Measurements from ENCODE around the gene TBX19. TPM values are rescaled to one million over a fixed set of nuclear protein-coding genes. Genes with fewer than 3 reads are reported as not detected.

Gene TBX19
- total RNA-seq, 1 experiment from 2014 or later = 3.0 TPM

DNA sequence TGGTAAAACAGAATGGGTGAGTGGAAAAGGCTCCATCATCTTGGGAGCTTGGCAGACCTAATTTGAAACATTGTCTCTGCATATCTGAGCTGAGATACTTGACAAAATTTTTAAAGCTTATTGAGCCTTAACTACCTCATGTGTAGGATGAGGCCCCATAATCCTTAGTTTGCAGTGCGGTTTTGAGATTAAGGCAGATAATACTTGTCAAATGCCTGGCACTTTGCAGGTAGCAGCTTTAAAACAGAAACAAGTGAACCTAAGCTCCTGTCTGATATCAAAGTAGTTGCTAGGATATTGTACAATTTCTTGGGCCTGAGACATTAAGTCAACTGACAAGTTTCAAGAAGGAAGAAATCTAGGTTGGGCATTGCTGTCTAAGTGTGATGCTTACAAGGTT is 65.3 kb downstream of the TBX19 start:
- no peaks in the 10 kb centered on the region for H3K79me2 ChIP-seq (ENCODE audit: insufficient read depth, low read length)
- no peak overlapping the region for H3K4me3 ChIP-seq (replicated peaks in 1 of 2; ENCODE audit: low read depth in 1 of 2, low read length in 2 of 2)
- no peaks in the 10 kb centered on the region for H3K9me2 ChIP-seq (ENCODE audit: insufficient read depth)
- no peak overlapping the region for H3K9ac ChIP-seq (ENCODE audit: low read length)
- no peak for TF ChIP-seq EZH2phosphoT487 (IDR thresholded peaks at IDR 0.05; ENCODE audit: borderline replicate concordance)
- TF ChIP-seq, protein P1, sequence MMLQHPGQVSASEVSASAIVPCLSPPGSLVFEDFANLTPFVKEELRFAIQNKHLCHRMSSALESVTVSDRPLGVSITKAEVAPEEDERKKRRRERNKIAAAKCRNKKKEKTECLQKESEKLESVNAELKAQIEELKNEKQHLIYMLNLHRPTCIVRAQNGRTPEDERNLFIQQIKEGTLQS (IDR thresholded peaks at IDR 0.05) = no peak
- no peak for TF ChIP-seq SRF (IDR thresholded peaks at IDR 0.05; ENCODE audit: low read depth)
- no peak for TF ChIP-seq TCF7L2 (IDR thresholded peaks at IDR 0.05; ENCODE audit: borderline replicate concordance, extremely low read depth, insufficient read depth, insufficient read length)
- TF ChIP-seq SP1 (IDR thresholded peaks at IDR 0.05; ENCODE audit: low read depth) = no peak
- TF ChIP-seq EGR1 (IDR thresholded peaks at IDR 0.05; ENCODE audit: low read depth) = no peak
- TF ChIP-seq, protein P2, sequence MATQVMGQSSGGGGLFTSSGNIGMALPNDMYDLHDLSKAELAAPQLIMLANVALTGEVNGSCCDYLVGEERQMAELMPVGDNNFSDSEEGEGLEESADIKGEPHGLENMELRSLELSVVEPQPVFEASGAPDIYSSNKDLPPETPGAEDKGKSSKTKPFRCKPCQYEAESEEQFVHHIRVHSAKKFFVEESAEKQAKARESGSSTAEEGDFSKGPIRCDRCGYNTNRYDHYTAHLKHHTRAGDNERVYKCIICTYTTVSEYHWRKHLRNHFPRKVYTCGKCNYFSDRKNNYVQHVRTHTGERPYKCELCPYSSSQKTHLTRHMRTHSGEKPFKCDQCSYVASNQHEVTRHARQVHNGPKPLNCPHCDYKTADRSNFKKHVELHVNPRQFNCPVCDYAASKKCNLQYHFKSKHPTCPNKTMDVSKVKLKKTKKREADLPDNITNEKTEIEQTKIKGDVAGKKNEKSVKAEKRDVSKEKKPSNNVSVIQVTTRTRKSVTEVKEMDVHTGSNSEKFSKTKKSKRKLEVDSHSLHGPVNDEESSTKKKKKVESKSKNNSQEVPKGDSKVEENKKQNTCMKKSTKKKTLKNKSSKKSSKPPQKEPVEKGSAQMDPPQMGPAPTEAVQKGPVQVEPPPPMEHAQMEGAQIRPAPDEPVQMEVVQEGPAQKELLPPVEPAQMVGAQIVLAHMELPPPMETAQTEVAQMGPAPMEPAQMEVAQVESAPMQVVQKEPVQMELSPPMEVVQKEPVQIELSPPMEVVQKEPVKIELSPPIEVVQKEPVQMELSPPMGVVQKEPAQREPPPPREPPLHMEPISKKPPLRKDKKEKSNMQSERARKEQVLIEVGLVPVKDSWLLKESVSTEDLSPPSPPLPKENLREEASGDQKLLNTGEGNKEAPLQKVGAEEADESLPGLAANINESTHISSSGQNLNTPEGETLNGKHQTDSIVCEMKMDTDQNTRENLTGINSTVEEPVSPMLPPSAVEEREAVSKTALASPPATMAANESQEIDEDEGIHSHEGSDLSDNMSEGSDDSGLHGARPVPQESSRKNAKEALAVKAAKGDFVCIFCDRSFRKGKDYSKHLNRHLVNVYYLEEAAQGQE (IDR thresholded peaks at IDR 0.05; ENCODE audit: low read depth) = no peak
- no peak for TF ChIP-seq ELF1 (IDR thresholded peaks at IDR 0.05; ENCODE audit: borderline replicate concordance, low read depth)
- TF ChIP-seq, protein P3, sequence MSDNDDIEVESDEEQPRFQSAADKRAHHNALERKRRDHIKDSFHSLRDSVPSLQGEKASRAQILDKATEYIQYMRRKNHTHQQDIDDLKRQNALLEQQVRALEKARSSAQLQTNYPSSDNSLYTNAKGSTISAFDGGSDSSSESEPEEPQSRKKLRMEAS (IDR thresholded peaks at IDR 0.05) = no peak
- no peak for TF ChIP-seq CBX3 (IDR thresholded peaks at IDR 0.05; ENCODE audit: low read depth)
- TF ChIP-seq FOSL1 (IDR thresholded peaks at IDR 0.05; ENCODE audit: low read depth) = no peak
- ChIA-PET POLR2A (no interaction called here), RAD21 (ENCODE audit: low non-redundant PET in 1 of 2, low total read pairs in 2 of 2, uncharacterized antibody in 2 of 2, unreplicated experiment in 2 of 2) (no interaction called here), CTCF (interaction anchor here (0.6 to 0.7 kb wide), 2 partner anchors 20 to 97 kb away, joined by 3 read pairs; no protein-coding TSS in a partner anchor)
- H3K36me3 ChIP-seq (ENCODE audit: control insufficient read depth in 1 of 2, insufficient read depth in 2 of 2, low read length in 2 of 2) = no peaks in the 10 kb centered on the region
- intact Hi-C loops (cut with micrococcal nuclease) = loop anchor here (10.0 kb wide), 2 partner anchors 259 to 769 kb away; no protein-coding TSS in a partner anchor
- H3K4me2 ChIP-seq (ENCODE audit: low read length) = no peak overlapping the region
- no peak for DNase-seq (ENCODE audit: low read depth, low spot score)
- no peaks in the 10 kb centered on the region for H3K9me3 ChIP-seq (ENCODE audit: control insufficient read depth in 1 of 2, insufficient read depth in 1 of 2, low read depth in 1 of 2, low read length in 2 of 2)
- H3K4me1 ChIP-seq (ENCODE audit: control insufficient read depth in 1 of 2, insufficient read depth in 2 of 2, low read length in 2 of 2) = peaks cover 11 to 24% of the 10 kb centered on the region in 2 experiments; a peak in 3 of 4 replicates
- no peak for ATAC-seq
- H3K27ac ChIP-seq (ENCODE audit: low read depth, low read length) = no peak overlapping the region
- H2AFZ ChIP-seq (ENCODE audit: low read depth, low read length, poor library complexity, severe bottlenecking) = no peak overlapping the region
- no TSS peak for BruUV-seq (replicated peaks)
- no peaks in the 10 kb centered on the region for H3K27me3 ChIP-seq (ENCODE audit: insufficient read depth, low read length)
- no peaks in the 10 kb centered on the region for H4K20me1 ChIP-seq (ENCODE audit: insufficient read depth)

All from HCT116 (cell line).